B cell (primary cell): ENCODE measurements around the gene DDR2. TPM values are rescaled to one million over a fixed set of nuclear protein-coding genes. Genes with fewer than 3 reads are reported as not detected.

ENCODE experiments used
- ATAC-seq: fragments of 200-7000 bp; cut with Tn5 transposase; one replicate; pipeline ENCODE4 v1.10.0; 2021; ENCODE audit warnings: low read depth, mild to moderate bottlenecking, moderate number of reproducible peaks, moderate library complexity
- CTCF ChIA-PET: fragments of 350-600 bp; sonication (Branson Sonifier 250); formaldehyde crosslinking; loops from one replicate; lab custom pipeline; 2021; ENCODE audit warnings: antibody characterized with exemption, inconsistent platforms; lab: Charles Lee
- POLR2A ChIA-PET: fragments of 350-600 bp; sonication (Branson Sonifier 250); formaldehyde crosslinking; loops from one replicate; lab custom pipeline; 2021; ENCODE audit warnings: antibody characterized with exemption; lab: Charles Lee
- DNase-seq: peaks from one replicate; pipeline ENCODE4 v3.0.0; 2013
- H2AFZ ChIP-seq: 2 replicates; pipeline ENCODE4 v1.6.1; 2012; ENCODE audit warnings: mild to moderate bottlenecking, low read depth, low read length; ENCODE audit not compliant: insufficient read depth, poor library complexity, severe bottlenecking
- H3K27ac ChIP-seq, 2 donors: 1 replicate in 1 of 2; 2 replicates in 1 of 2; pipeline ENCODE4 v1.5.1; 2012 to 2013; ENCODE audit warnings: low read length in 2 of 2, mild to moderate bottlenecking in 2 of 2, moderate library complexity in 1 of 2
- H3K27me3 ChIP-seq, 4 experiments: fragments of 200-600 bp in 1 of 4; sonication (generic) in 1 of 4; replicated peaks in 1 of 4; 1 replicate in 2 of 4; 2 replicates in 2 of 4; pipeline versions ENCODE4 v1.6.1 to v1.7.0; 2013 to 2016; ENCODE audit warnings: low read length in 3 of 4, mild to moderate bottlenecking in 2 of 4, mixed read lengths in 1 of 4, moderate library complexity in 1 of 4; ENCODE audit not compliant: insufficient read depth in 4 of 4, control insufficient read depth in 3 of 4; ENCODE audit errors: control extremely low read depth in 1 of 4
- H3K36me3 ChIP-seq, 2 experiments: replicated peaks in 1 of 2; 1 replicate in 1 of 2; 2 replicates in 1 of 2; pipeline versions ENCODE4 v1.6.1 to v1.7.1; 2013; ENCODE audit warnings: low read length in 1 of 2; ENCODE audit not compliant: insufficient read depth in 2 of 2, control insufficient read depth in 1 of 2; ENCODE audit errors: control extremely low read depth in 1 of 2, extremely low read depth in 1 of 2
- H3K4me1 ChIP-seq, 2 donors: fragments of 200-600 bp in 1 of 2; sonication (generic) in 1 of 2; 1 replicate in 1 of 2; 2 replicates in 1 of 2; pipeline versions ENCODE4 v1.5.1 to v1.6.1; 2013 to 2017; ENCODE audit warnings: low read length in 2 of 2; ENCODE audit not compliant: control insufficient read depth in 2 of 2, insufficient read depth in 2 of 2
- H3K4me2 ChIP-seq: replicated peaks from 2 replicates; pipeline ENCODE3; 2012; ENCODE audit warnings: mild to moderate bottlenecking, low read depth, low read length; ENCODE audit not compliant: poor library complexity, severe bottlenecking
- H3K4me3 ChIP-seq, 5 experiments: fragments of 200-600 bp in 1 of 5; sonication (generic) in 1 of 5; 1 replicate in 3 of 5; 2 replicates in 2 of 5; pipeline versions ENCODE4 v1.5.1 to v1.7.0; 2011 to 2016; ENCODE audit warnings: low read length in 4 of 5, mild to moderate bottlenecking in 4 of 5, low read depth in 2 of 5, control low read depth in 1 of 5, moderate library complexity in 1 of 5; ENCODE audit not compliant: insufficient read depth in 1 of 5; ENCODE audit errors: control extremely low read depth in 1 of 5, extremely low read depth in 1 of 5
- H3K79me2 ChIP-seq: fragments of 200-600 bp; sonication (generic); one replicate; pipeline ENCODE4 v1.6.0; 2016; ENCODE audit warnings: low read length; ENCODE audit not compliant: control insufficient read depth, insufficient read depth
- H3K9ac ChIP-seq: fragments of 200-600 bp; sonication (generic); 2 replicates; pipeline ENCODE4 v1.6.1; 2017; ENCODE audit warnings: mild to moderate bottlenecking, low read length, moderate library complexity
- H3K9me3 ChIP-seq, 3 donors: one replicate each; pipeline versions ENCODE4 v1.6.1 to v1.7.1; 2013; ENCODE audit warnings: low read length in 2 of 3; ENCODE audit not compliant: control insufficient read depth in 2 of 3, insufficient read depth in 1 of 3; ENCODE audit errors: control extremely low read depth in 1 of 3
- H4K20me1 ChIP-seq: 2 replicates; pipeline ENCODE4 v1.6.0; 2012; ENCODE audit warnings: mild to moderate bottlenecking, low read length; ENCODE audit not compliant: insufficient read depth, control insufficient read depth, poor library complexity, severe bottlenecking
- H3K27ac Mint-ChIP-seq: one replicate; pipeline ENCODE4 v1.8.0; 2021; ENCODE audit warnings: mixed read lengths
- H3K27me3 Mint-ChIP-seq: one replicate; pipeline ENCODE4 v1.8.0; 2021; ENCODE audit warnings: mixed read lengths
- H3K4me1 Mint-ChIP-seq: one replicate; pipeline ENCODE4 v1.8.0; 2021; ENCODE audit warnings: mixed read lengths
- H3K4me3 Mint-ChIP-seq: one replicate; pipeline ENCODE4 v1.8.0; 2021; ENCODE audit warnings: mixed read lengths
- H3K9me3 Mint-ChIP-seq: one replicate; pipeline ENCODE4 v1.8.0; 2022; ENCODE audit warnings: mixed read lengths; ENCODE audit not compliant: insufficient read depth
- EZH2 ChIP-seq: IDR thresholded peaks from 2 replicates; pipeline ENCODE4 v1.6.1; 2012; ENCODE audit warnings: borderline replicate concordance, low read depth, mild to moderate bottlenecking, moderate library complexity, low read length; ENCODE audit not compliant: insufficient read depth, poor library complexity, severe bottlenecking
- WGBS: methylation state at CpG from one replicate; pipeline ENCODE4 v1.1.5; 2013; ENCODE audit warnings: missing lambda C conversion rate; ENCODE audit not compliant: insufficient coverage; 5-methylcytosine and 5-hydroxymethylcytosine counted together
- intact Hi-C: fragments of 100-400 bp; cut with micrococcal nuclease; formaldehyde crosslinking; loops from one replicate; pipeline ENCODE4 v1.10.0; 2022
- polyA plus RNA-seq: library from polyadenylated mRNA; depleted of rRNA; stranded (reverse); fragments of >200 nt; gene quantifications from 2 replicates; pipeline ENCODE4 v1.2.3, GENCODE V29; 2012
- total RNA-seq, 2 donors: library from RNA; stranded (reverse); fragments of 120-200 nt in 1 of 2; gene quantifications; 1 replicate in 1 of 2; 2 replicates in 1 of 2; pipeline versions ENCODE4 v1.2.3 to v1.2.4, GENCODE V29; 2013 to 2022
- TF ChIP-seq, protein P1 (sequence below): fragments of 200-600 bp; IDR thresholded peaks from one replicate; pipeline ENCODE4 v1.8.0; 2022; ENCODE audit warnings: antibody characterized with exemption, mild to moderate bottlenecking

Gene DDR2
- total and polyA plus RNA-seq, 2 donors (not counting 1 experiment from before 2014, with no cell fraction given): 0.12 to 0.24 TPM

DNA sequence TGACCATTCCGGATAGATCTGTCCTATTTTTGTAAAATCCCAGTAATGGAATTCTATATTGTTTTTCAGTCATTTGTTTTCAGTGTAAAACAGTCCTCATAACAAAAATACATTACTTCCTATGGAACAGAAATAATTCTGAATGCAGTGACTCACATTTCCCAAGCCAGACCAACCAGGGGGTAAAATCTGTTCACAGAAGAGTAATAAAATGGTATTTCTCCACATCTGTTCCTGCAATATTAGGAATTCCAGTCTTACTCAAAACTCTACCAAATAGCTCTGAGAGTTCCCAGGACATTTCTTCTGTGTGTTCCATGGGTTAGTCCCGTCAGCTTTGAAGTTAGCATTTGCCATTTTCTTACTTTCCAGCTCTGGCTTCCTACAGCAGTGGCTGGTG lies 2.6 kb upstream of the DDR2 start:
- Histone ChIP-seq H2AFZ (no peak overlapping the region), H3K9me3 (no peaks in the 10 kb centered on the region), H3K27me3 (peaks cover 0 to 7% (median 4%) of the 10 kb centered on the region in 4 experiments), H3K4me3 (no peak overlapping the region), H3K9ac (no peak overlapping the region), H3K4me2 (no peak overlapping the region), H3K79me2 (no peaks in the 10 kb centered on the region), H3K4me1 (no peaks in the 10 kb centered on the region), H3K36me3 (no peaks in the 10 kb centered on the region), H4K20me1 (no peaks in the 10 kb centered on the region), H3K27ac (no peak overlapping the region)
- ChIA-PET POLR2A (no interaction called here), CTCF (interaction anchor here (1.6 kb wide), 1 partner anchor 10 kb away, joined by 3 read pairs; no protein-coding TSS in a partner anchor)
- ATAC-seq (no peak), DNase-seq (no peak)
- Mint-ChIP-seq H3K4me3 (no peak overlapping the region), H3K27ac (no peak overlapping the region), H3K4me1 (no peaks in the 10 kb centered on the region), H3K9me3 (no peaks in the 10 kb centered on the region), H3K27me3 (peaks cover 25% of the 10 kb centered on the region)
- intact Hi-C loops: loop anchor here (5.0 kb wide), 1 partner anchor 837 kb away; no protein-coding TSS in a partner anchor
- TF ChIP-seq EZH2: no peak
- TF ChIP-seq, protein P1, sequence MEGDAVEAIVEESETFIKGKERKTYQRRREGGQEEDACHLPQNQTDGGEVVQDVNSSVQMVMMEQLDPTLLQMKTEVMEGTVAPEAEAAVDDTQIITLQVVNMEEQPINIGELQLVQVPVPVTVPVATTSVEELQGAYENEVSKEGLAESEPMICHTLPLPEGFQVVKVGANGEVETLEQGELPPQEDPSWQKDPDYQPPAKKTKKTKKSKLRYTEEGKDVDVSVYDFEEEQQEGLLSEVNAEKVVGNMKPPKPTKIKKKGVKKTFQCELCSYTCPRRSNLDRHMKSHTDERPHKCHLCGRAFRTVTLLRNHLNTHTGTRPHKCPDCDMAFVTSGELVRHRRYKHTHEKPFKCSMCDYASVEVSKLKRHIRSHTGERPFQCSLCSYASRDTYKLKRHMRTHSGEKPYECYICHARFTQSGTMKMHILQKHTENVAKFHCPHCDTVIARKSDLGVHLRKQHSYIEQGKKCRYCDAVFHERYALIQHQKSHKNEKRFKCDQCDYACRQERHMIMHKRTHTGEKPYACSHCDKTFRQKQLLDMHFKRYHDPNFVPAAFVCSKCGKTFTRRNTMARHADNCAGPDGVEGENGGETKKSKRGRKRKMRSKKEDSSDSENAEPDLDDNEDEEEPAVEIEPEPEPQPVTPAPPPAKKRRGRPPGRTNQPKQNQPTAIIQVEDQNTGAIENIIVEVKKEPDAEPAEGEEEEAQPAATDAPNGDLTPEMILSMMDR: no peak
- WGBS: 83% methylated on average over 1 of the region's 2 CpGs

GRCh38 chr1:162631546-162632191 lies 595 bp upstream of the DDR2 start:
- H3K27ac ChIP-seq: no peak overlapping the region
- no peaks in the 10 kb centered on the region for H3K36me3 ChIP-seq
- WGBS: 89% methylated on average over 6 of the region's 10 CpGs
- Mint-ChIP-seq H3K4me3 (no peak overlapping the region), H3K27ac (no peak overlapping the region), H3K9me3 (no peaks in the 10 kb centered on the region), H3K27me3 (peaks cover 20% of the 10 kb centered on the region), H3K4me1 (no peaks in the 10 kb centered on the region)
- ATAC-seq (no peak), DNase-seq (no peak)
- CTCF ChIA-PET: interaction anchor here (0.7 kb wide), 1 partner anchor 9 kb away, joined by 3 read pairs; no protein-coding TSS in a partner anchor
- no peak for TF ChIP-seq EZH2
- TF ChIP-seq, protein P1: no peak
- H4K20me1 ChIP-seq: no peaks in the 10 kb centered on the region
- H3K79me2 ChIP-seq: no peaks in the 10 kb centered on the region
- POLR2A ChIA-PET: no interaction called here
- H3K9ac ChIP-seq: no peak overlapping the region
- H3K4me2 ChIP-seq: no peak overlapping the region
- H3K4me3 ChIP-seq: no peak overlapping the region
- no peak overlapping the region for H2AFZ ChIP-seq
- H3K4me1 ChIP-seq: no peaks in the 10 kb centered on the region
- intact Hi-C loops: no loop called here
- peaks cover 0 to 7% (median 2%) of the 10 kb centered on the region in 4 experiments for H3K27me3 ChIP-seq
- H3K9me3 ChIP-seq: no peaks in the 10 kb centered on the region
